Stomach (tissue), 9 donors: ENCODE data around the gene SNX1. TPM values are rescaled to one million over a fixed set of nuclear protein-coding genes. Genes with fewer than 3 reads are reported as not detected.

Source experiments
- DNase-seq, 2 donors: peaks; one replicate each; pipeline versions ENCODE4 v3.0.0 to v3.0.0-alpha.2; 2013 to 2019
- H3K27ac ChIP-seq, 5 donors: fragments of 200-600 bp in 4 of 5; sonication (generic) in 4 of 5; one replicate each; pipeline ENCODE4 v1.5.1; 2013 to 2019; ENCODE audit warnings: mild to moderate bottlenecking in 1 of 5, moderate library complexity in 1 of 5
- H3K27me3 ChIP-seq, 3 donors: fragments of 200-600 bp; sonication (generic); one replicate each; pipeline ENCODE4 v1.5.1; 2017 to 2019; ENCODE audit warnings: mixed run types in 1 of 3
- H3K36me3 ChIP-seq, 4 donors: fragments of 200-600 bp; sonication (generic); 1 replicate in 3 of 4; 2 replicates in 1 of 4; pipeline ENCODE4 v1.5.1; 2016 to 2019
- H3K4me1 ChIP-seq, 4 donors: fragments of 200-600 bp; sonication (generic); one replicate each; pipeline ENCODE4 v1.5.1; 2016 to 2019
- H3K4me3 ChIP-seq, 4 donors: fragments of 200-600 bp; sonication (generic) in 3 of 4; one replicate each; pipeline ENCODE4 v1.5.1; 2016 to 2019; ENCODE audit warnings: mild to moderate bottlenecking in 1 of 4
- H3K9me3 ChIP-seq, 4 donors: fragments of 200-600 bp; sonication (generic); one replicate each; pipeline ENCODE4 v1.5.1; 2016 to 2019
- EP300 ChIP-seq: sonication (generic); formaldehyde crosslinking; IDR thresholded peaks from one replicate; pipeline ENCODE4 v1.6.1; 2017; ENCODE audit warnings: antibody characterized with exemption
- POLR2A ChIP-seq, 4 donors: fragments of 450-650 bp; IDR thresholded peaks; one replicate each; pipeline ENCODE4 v1.6.1; 2016; ENCODE audit warnings: antibody characterized with exemption in 4 of 4, control low read depth in 2 of 4, mild to moderate bottlenecking in 1 of 4, moderate library complexity in 1 of 4
- POLR2AphosphoS5 ChIP-seq, 3 donors: sonication (generic); formaldehyde crosslinking; IDR thresholded peaks; one replicate each; pipeline ENCODE4 v1.6.1; 2016; ENCODE audit warnings: antibody characterized with exemption in 3 of 3
- WGBS, 5 donors: extraction: QIAGEN DNeasy Blood & Tissue Kit in 3 of 5; methylation state at CpG; one replicate each; pipeline versions ENCODE4 v1.1.5 to v1.1.7; 2013 to 2018; 5-methylcytosine and 5-hydroxymethylcytosine counted together
- intact Hi-C: fragments of 100-400 bp; cut with DNase I; formaldehyde crosslinking; loops from one replicate; pipeline ENCODE4 v1.15.1; 2023; ENCODE audit warnings: low total_unique reads
- polyA plus RNA-seq, 3 donors: library from polyadenylated mRNA; stranded (reverse); fragments of 200-250 nt; gene quantifications; one replicate each; pipeline ENCODE4 v1.2.3, GENCODE V29; 2013
- total RNA-seq, 5 donors: library from RNA; depleted of rRNA; stranded (reverse); fragments of >200 nt; gene quantifications; one replicate each; pipeline versions ENCODE4 v1.1.0 to v1.2.3, GENCODE V29; 2014 to 2016
- TF ChIP-seq, protein P1 (sequence below), 7 experiments: fragments of 450-650 bp in 4 of 7; fragments of 200-600 bp in 3 of 7; sonication (generic) in 3 of 7; IDR thresholded peaks; one replicate each; pipeline ENCODE4 v1.5.1; 2016 to 2019; ENCODE audit warnings: antibody characterized with exemption in 7 of 7, control low read depth in 2 of 7, mild to moderate bottlenecking in 1 of 7
- donor health status: healthy with polysubstance abuse.
- donor health status: Bipolar disorder and iron deficiency.
- donor health status: healthy.

SNX1 gene
- total and polyA plus RNA-seq, 8 donors: 38.8 to 119 (median 61.9) TPM

DNA sequence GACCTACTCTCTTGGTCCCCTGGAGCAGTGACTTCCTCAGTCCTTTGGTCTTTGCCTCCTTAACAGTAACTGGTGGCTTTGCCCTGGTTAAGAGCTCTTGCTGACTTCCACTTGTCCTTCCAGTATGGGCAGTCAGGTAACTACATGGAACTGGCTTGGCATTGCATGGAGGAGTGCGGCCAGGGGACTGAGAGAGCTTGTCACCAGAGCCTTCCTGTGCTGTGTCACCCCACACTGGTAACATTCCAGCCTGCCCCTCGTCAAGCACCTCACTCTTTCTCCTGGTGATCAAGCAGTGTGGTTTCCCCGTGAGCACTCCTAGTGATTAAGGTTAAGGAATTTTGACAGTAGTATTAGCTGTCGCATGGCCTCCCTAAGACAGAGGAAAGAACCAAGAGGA, 36.4 kb downstream of the SNX1 start:
- Histone ChIP-seq H3K9me3 (no peaks in the 10 kb centered on the region), H3K4me3 (no peak overlapping the region), H3K27me3 (no peaks in the 10 kb centered on the region), H3K27ac (no peak overlapping the region), H3K36me3 (peaks cover 80 to 100% (median 100%) of the 10 kb centered on the region in 4 donors), H3K4me1 (peaks cover 0 to 9% (median 0%) of the 10 kb centered on the region in 4 donors)
- DNase-seq: no peak
- intact Hi-C loops: no loop called here
- TF ChIP-seq, protein P1, sequence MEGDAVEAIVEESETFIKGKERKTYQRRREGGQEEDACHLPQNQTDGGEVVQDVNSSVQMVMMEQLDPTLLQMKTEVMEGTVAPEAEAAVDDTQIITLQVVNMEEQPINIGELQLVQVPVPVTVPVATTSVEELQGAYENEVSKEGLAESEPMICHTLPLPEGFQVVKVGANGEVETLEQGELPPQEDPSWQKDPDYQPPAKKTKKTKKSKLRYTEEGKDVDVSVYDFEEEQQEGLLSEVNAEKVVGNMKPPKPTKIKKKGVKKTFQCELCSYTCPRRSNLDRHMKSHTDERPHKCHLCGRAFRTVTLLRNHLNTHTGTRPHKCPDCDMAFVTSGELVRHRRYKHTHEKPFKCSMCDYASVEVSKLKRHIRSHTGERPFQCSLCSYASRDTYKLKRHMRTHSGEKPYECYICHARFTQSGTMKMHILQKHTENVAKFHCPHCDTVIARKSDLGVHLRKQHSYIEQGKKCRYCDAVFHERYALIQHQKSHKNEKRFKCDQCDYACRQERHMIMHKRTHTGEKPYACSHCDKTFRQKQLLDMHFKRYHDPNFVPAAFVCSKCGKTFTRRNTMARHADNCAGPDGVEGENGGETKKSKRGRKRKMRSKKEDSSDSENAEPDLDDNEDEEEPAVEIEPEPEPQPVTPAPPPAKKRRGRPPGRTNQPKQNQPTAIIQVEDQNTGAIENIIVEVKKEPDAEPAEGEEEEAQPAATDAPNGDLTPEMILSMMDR (IDR thresholded peaks at IDR 0.05): no peak
- TF ChIP-seq POLR2AphosphoS5 (IDR thresholded peaks at IDR 0.05) (no peak), POLR2A (IDR thresholded peaks at IDR 0.05) (no peak), EP300 (no peak)
- 82 to 94% (median 90%) methylated on average over 4 of the region's 4 CpGs for WGBS, 5 donors

DNA sequence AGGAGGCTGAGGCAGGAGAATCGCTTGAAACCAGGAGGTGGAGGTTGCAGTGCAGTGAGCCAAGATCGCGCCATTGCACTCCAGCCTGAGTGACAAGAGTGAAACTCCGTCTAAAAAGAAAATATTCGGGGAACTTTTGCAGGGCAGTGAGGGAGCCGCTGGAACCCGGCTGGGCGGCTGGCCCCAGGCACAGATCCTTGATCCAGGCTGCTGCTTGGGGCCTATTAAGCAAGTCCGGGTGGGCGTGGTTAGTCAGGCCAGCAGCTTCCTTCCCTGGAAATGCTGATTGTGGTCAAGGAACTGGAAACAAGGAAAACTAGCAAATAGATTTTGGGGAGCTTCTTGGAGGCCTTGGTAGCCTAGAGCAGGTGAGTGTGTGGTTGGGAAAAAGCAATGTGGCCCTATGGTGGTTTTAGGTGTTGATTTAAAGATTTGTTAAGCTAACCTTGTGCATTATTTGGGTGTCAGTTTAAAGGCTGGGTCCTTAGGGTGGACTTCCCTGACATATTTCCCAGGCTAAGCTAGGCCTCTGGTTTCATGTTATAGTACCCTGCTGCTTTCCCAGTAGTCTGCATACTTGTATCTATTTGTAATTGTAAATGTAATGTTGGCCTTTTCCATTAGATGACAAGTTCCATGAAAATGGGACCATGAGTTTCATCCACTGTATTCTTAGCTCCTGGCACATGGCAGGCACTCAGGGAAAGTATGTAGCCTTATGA, 38.0 kb downstream of the SNX1 start:
- intact Hi-C loops: no loop called here
- no peak overlapping the region for H3K27ac ChIP-seq
- TF ChIP-seq POLR2A (IDR thresholded peaks at IDR 0.05): no peak
- no peak for TF ChIP-seq EP300
- TF ChIP-seq, protein P1 (IDR thresholded peaks at IDR 0.05): no peak
- no peak for TF ChIP-seq POLR2AphosphoS5 (IDR thresholded peaks at IDR 0.05)

DNA sequence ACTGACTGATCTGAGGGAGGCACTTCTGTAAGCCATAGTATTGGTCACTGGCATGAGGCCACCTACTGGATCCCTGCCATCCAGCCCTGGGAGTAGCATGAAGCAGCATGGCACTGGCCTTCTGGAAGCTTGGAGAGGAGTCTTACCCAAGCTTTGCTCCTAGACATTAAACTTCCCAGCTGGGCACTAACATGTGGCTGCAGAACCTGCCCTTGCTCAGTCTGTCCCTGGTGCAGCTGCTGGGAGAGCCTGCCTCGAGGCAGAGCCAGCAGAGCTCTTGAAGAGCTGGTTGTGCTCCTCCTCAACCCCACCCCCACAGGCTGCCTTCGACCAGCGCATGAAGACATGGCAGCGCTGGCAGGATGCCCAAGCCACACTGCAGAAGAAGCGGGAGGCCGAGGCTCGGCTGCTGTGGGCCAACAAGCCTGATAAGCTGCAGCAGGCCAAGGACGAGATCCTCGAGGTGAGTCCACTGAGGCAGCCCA, 38.6 kb downstream of the SNX1 start:
- no peak overlapping the region for H3K4me3 ChIP-seq
- no peaks in the 10 kb centered on the region for H3K9me3 ChIP-seq
- peaks cover 0 to 9% (median 0%) of the 10 kb centered on the region in 4 donors for H3K4me1 ChIP-seq
- peaks cover 82 to 96% (median 96%) of the 10 kb centered on the region in 4 donors for H3K36me3 ChIP-seq
- intact Hi-C loops: no loop called here
- H3K27me3 ChIP-seq: no peaks in the 10 kb centered on the region
- DNase-seq: peak; percentile 66 to 73
- 60 to 79% (median 65%) methylated on average over 2 to 9 of the region's 9 CpGs for WGBS, 5 donors
- H3K27ac ChIP-seq: no peak overlapping the region
- TF ChIP-seq POLR2A (IDR thresholded peaks at IDR 0.05) (no peak), POLR2AphosphoS5 (IDR thresholded peaks at IDR 0.05) (no peak), EP300 (no peak)
- TF ChIP-seq, protein P1 (IDR thresholded peaks at IDR 0.05): no peak

More for the DNA sequence above, 38.0 kb downstream of the SNX1 start:
- Histone ChIP-seq H3K36me3 (peaks cover 82 to 100% (median 100%) of the 10 kb centered on the region in 4 donors), H3K27me3 (no peaks in the 10 kb centered on the region), H3K4me1 (peaks cover 0 to 9% (median 0%) of the 10 kb centered on the region in 4 donors), H3K9me3 (no peaks in the 10 kb centered on the region), H3K4me3 (no peak overlapping the region)
- no peak for DNase-seq
- 92 to 96% (median 93%) methylated on average over 10 of the region's 10 CpGs for WGBS, 5 donors

DNA sequence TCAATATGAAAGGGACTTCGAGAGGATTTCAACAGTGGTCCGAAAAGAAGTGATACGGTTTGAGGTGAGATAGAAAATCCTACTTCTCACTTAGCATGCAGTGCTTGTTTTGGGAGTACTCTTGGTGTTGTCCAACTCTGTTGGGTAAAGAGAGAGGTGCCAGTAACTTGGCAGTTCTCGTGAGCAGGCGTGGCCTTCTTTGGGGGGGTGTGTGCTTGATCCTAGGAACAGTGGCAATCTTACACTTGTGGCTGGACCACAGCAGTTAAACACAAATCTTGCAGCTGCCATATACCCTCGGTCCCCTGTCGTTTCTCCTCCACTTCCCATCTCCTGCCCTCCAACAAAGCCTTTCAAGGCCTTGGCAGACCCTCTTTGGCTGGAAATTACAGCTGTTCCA, 40.6 kb downstream of the SNX1 start:
- H3K27ac ChIP-seq: no peak overlapping the region
- DNase-seq: no peak
- intact Hi-C loops: no loop called here
- H3K27me3 ChIP-seq: no peaks in the 10 kb centered on the region
- no peaks in the 10 kb centered on the region for H3K9me3 ChIP-seq
- H3K4me3 ChIP-seq: no peak overlapping the region
- TF ChIP-seq POLR2A (IDR thresholded peaks at IDR 0.05) (no peak), POLR2AphosphoS5 (IDR thresholded peaks at IDR 0.05) (no peak), EP300 (no peak)
- TF ChIP-seq, protein P1 (IDR thresholded peaks at IDR 0.05): no peak
- peaks cover 0 to 9% (median 0%) of the 10 kb centered on the region in 4 donors for H3K4me1 ChIP-seq
- peaks cover 66 to 89% (median 88%) of the 10 kb centered on the region in 4 donors for H3K36me3 ChIP-seq
- WGBS, 5 donors: 82 to 91% (median 88%) methylated on average over 7 of the region's 7 CpGs
